MM.1S (cell line): Measurements from ENCODE around the gene HENMT1.

Experiments used
- CTCF ChIP-seq: fragments of 300-600 bp; sonication (generic); IDR thresholded peaks from 2 replicates; pipeline ENCODE4 v1.5.1; 2016; ENCODE audit warnings: antibody characterized with exemption, low read length, mixed read lengths
- EZH2 ChIP-seq: fragments of 300-600 bp; sonication (generic); optimal IDR thresholded peaks from 2 replicates; pipeline ENCODE3; 2017; ENCODE audit warnings: low read depth, mild to moderate bottlenecking, antibody characterized with exemption, low read length, mixed read lengths
- EZH2phosphoT487 ChIP-seq: fragments of 300-600 bp; sonication (generic); IDR thresholded peaks from 2 replicates; pipeline ENCODE4 v1.6.1; 2018; ENCODE audit warnings: antibody characterized with exemption, low read length

DNA sequence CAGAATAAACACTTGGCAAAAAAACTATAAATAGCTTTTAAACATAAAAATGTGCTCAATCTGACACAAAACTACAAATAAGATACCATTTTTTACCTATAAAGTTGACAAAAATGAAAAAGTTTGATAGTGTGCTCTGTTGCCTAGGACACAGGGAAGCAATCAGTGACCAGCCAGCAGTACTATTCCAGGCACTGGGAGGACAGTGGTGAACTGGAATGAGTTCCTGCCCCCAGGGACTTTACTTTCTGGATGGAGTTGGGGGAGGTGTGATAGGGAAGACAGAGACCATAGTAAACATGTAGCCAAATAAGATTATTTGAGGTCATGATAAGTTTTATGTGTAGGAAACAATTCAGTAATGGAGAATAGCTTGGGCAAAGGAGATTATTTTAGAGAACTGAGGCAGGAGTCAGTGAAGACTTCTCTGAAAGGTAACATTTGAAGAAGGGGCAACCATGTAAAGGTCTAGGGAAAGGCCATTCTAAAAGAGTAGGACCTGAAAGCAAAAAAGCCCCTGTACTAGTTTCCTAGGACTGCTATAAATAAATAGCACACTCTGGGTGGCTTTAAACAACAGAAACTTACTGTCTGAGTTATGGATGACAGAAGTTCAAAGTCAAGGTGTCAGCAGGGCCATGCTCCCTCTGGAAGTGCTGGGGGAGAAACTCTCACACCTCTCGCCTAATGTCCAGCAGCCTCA lies 59.0 kb downstream of the HENMT1 start:
- no peak for TF ChIP-seq CTCF
- TF ChIP-seq EZH2 = no peak
- no peak for TF ChIP-seq EZH2phosphoT487
